Stimulated activated CD4-positive, alpha-beta T cell treated with anti-CD3 and anti-CD28 coated beads, Interleukin-1b, Interleukin-23, amount 100 ng/mL, for 48 hours (primary cell): Measurements from ENCODE around the gene PTPRC.

ENCODE experiments used
- DNase-seq: peaks from one replicate; pipeline ENCODE4 v3.0.0-alpha.2; 2020

Gene PTPRC

GRCh38 chr1:198771563-198772153, 132.8 kb downstream of the PTPRC start:
- no peak for DNase-seq

- DNase-seq: no peak
Observed at GRCh38 chr1:198772626-198773025, 133.8 kb downstream of the PTPRC start.

DNA sequence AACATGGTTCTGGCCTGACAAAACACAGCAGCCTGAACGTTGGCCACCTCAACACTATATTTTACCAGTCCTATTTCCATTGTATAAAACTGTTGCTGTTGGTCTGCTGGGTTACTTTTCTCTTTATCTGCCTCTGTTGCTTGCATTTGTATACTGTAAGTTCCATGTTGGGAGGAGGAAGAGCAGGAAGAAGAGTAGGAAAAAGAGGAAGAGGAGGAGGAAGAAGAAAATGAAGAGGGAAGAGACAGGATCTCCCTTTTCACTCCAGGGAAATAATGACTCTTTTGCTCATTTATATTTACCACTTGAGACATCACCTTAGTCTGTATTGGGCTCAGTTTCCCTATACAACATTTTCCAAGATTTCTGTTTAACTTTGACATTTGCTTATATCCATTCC, 134.2 kb downstream of the PTPRC start:
- DNase-seq: no peak

- DNase-seq: no peak
Observed at GRCh38 chr1:198773523-198773922, 134.7 kb downstream of the PTPRC start.

- DNase-seq: no peak
Observed at GRCh38 chr1:198774421-198774820, 135.6 kb downstream of the PTPRC start.

GRCh38 chr1:198775606-198776005, 136.8 kb downstream of the PTPRC start:
- no peak for DNase-seq

- no peak for DNase-seq
Observed at GRCh38 chr1:198776602-198777029, 137.8 kb downstream of the PTPRC start.

- DNase-seq: no peak
Observed at GRCh38 chr1:198778049-198778448, 139.2 kb downstream of the PTPRC start.

- no peak for DNase-seq
Observed at GRCh38 chr1:198780376-198780775, 141.5 kb downstream of the PTPRC start.

DNA sequence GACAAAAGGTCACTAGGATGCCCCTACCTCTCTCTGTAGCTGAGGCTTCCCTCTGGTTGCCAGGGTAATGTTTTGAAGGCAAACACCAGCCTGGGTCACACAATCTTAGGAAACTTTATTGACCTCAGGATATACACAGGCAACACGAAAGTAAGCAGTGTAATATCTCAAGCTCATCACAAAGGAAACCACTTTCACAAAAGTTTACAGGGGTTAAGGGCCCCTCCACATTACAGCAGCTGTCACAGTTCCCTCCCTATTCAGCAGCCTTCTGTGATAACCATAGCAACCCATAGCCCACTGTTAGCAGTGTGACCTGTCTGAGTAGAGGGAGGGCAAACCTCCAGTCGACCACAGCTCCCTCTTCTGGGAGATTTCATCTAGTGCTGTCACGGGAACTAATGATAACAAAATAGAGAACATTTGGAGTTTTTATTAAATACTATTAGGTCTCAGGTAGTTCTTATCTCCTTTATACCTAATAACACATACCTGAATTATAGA, 149.8 kb downstream of the PTPRC start:
- no peak for DNase-seq

- no peak for DNase-seq
Observed at GRCh38 chr1:198793714-198794113, 154.9 kb downstream of the PTPRC start.

- no peak for DNase-seq
Observed at GRCh38 chr1:198794498-198794897, 155.7 kb downstream of the PTPRC start.

- DNase-seq: no peak
Observed at GRCh38 chr1:198797656-198798055, 158.8 kb downstream of the PTPRC start.

- DNase-seq: no peak
Observed at GRCh38 chr1:198798923-198799386, 160.1 kb downstream of the PTPRC start.

DNA sequence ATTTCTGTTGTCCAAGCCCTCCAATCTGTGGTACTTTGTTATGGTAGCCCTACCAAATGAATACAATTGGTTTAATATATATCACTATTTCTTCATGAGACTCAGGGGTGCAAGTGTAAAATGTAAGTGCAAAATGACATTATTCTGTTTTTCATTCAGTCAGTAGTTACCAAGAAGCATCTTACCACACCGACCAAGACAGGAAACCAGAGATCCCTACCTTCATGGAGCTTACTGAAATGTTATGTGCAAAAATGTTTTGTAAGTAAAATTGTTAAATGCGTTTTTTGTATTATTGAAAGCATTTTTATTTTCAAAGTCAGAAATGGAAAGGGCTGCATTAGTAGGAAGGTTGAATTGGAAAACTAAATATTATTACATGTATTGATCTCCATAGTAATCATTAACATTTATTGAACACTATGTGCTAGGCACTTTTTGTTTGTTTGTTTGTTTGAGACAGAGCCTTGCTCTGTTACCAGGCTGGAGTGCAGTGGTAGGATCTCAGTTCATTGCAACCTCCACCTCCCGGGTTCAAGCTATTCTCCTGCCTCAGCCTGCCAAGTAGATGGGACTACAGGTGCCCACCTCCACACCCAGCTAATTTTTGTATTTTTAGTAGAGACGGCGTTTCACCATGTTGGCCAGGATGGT, 166.8 kb downstream of the PTPRC start:
- DNase-seq: no peak

DNA sequence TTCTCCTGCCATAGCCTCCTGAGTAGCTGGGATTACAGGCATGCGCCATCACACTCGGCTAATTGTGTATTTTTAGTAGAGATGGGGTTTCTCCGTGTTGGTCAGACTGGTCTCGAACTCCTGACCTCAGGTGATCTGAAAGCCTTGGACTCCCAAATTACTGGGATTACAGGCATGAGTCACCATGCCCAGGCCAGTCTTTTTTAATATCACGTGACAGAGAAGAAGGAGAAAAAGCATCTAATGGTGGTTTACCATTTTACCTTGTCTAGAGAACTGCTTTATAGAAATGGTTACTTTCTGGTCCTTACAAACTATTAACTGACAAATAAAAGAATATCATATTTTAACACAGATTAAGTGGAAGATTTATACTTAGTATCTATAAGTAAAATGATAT, 168.0 kb downstream of the PTPRC start:
- DNase-seq: no peak
